IPS-NIHi7 (cell line): ENCODE measurements around the gene PGP.
A peak's percentile ranks its signal among the peaks of the same experiment; 100 is the strongest.

ENCODE experiments used
- DNase-seq: peaks from one replicate; pipeline ENCODE4 v3.0.0; 2012; ENCODE audit warnings: mixed read lengths; ENCODE audit errors: extremely low spot score

The PGP gene

GRCh38 chr16:2237102-2237482 is 22.5 kb upstream of the PGP start:
- DNase-seq: no peak

DNA sequence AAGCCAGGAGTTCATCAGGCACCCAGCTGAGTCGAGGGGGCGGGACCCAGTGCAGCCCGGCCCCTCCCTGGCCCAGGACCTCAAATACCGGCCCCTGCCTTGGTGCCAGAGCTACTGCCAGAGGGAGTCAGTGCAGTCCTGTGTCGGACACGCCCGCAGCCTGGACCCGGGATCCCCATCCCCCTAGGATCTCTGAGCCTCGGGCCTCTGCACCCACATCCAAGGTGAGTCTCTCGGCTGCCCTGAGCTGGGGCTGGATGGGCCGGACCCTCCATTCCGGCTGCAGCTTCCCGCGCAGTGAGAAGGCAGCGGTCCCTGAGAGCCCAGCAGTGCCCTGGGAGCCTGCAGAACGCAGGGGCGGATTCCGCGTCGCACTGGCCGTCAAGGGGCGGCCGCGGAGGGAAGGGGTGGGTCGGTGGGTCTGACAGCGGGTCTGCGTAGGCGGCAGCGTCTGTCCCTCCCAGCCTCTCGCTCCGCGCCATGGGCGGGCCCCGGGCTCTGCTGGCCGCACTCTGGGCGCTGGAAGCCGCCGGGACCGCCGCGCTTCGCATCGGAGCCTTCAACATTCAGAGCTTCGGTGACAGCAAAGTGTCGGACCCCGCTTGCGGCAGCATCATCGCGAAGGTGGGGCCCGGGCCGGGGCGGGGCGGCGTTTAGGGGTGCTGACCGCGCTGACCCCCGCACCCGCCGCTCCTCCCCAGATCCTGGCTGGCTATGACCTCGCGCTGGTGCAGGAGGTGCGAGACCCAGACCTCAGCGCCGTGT is 21.9 kb upstream of the PGP start, which contains the start of gene DNASE1L2:
Gene DNASE1L2, plus strand, starts transcription at position 108 of the 765 bp plus-strand sequence. Its CDS starts 373 bp downstream, at position 481.
- peak; percentile 78 for DNase-seq

DNA sequence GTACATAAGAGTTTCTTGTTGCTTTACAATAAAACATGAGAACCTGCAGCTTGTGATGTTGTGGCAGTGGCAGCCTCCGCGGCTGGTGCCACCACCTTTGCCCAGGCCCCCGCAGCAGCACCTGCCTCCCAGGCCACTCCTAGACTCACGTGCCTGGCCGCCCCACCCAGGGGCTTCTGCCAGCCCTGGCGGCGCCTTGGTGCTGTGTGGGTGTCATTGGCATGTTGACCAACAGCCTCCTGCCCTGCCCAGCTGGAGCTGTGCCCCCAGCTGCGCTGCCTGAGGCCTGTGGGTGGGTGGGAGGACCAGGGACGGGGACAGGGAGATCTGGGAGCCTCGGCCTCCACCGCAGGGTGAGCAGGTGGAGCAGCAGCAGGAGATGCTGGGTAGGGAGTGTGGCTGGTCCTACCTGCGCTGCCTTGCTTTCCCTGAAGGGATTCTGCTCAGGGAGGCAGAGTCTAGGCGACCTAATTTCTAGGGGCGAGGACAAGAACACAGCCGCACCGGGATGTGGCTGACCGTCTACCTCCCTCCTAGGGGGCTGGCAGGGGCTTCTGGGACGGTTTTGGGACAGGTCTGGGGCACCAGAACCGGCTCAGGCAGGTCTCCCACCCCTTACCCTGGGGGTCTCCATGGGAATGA is 21.2 kb upstream of the PGP start:
- no peak for DNase-seq

- no peak for DNase-seq
Measured at GRCh38 chr16:2235234-2235651, 20.6 kb upstream of the PGP start.

- no peak for DNase-seq
Measured at GRCh38 chr16:2234813-2235170, 20.2 kb upstream of the PGP start.

- DNase-seq: no peak
Measured at GRCh38 chr16:2233872-2234812, 19.5 kb upstream of the PGP start.

DNA sequence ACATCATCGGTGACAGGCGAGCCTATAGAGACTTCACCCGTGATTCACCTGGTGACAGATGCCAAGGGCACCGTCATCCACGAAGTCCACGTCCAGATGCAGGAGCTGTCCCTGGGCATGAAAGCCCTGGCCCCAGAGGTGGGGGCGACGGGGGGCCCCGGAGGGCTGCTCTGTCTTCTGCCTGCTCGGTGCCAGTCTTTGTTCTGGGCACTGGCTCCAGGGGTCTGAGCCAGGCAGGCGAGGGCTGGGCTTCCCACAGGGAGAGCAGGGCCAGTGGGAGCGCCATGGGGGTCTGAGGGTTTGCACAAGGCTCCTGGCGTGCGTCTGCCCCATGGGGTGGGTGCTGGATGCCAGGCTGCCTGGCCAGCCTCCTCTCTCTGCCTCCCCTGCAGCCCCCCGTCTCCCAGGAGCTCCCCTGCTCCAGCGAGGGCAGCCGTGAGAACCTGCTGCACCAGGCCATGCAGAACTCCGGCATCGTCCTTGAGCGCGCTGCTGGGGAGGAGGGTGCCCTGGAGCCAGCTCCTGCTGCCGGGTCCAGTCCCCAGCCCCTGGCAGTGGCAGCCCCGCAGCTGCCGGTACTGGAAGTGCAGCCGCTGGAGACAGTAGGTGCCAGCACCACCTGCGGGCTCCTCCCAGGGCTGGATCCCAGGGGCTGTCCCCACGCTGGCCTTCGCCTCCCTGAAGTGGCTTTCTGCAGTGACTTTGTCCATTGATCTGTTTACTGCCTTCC is 18.6 kb upstream of the PGP start:
- no peak for DNase-seq

GRCh38 chr16:2232094-2232990 is 17.7 kb upstream of the PGP start:
- no peak for DNase-seq

DNA sequence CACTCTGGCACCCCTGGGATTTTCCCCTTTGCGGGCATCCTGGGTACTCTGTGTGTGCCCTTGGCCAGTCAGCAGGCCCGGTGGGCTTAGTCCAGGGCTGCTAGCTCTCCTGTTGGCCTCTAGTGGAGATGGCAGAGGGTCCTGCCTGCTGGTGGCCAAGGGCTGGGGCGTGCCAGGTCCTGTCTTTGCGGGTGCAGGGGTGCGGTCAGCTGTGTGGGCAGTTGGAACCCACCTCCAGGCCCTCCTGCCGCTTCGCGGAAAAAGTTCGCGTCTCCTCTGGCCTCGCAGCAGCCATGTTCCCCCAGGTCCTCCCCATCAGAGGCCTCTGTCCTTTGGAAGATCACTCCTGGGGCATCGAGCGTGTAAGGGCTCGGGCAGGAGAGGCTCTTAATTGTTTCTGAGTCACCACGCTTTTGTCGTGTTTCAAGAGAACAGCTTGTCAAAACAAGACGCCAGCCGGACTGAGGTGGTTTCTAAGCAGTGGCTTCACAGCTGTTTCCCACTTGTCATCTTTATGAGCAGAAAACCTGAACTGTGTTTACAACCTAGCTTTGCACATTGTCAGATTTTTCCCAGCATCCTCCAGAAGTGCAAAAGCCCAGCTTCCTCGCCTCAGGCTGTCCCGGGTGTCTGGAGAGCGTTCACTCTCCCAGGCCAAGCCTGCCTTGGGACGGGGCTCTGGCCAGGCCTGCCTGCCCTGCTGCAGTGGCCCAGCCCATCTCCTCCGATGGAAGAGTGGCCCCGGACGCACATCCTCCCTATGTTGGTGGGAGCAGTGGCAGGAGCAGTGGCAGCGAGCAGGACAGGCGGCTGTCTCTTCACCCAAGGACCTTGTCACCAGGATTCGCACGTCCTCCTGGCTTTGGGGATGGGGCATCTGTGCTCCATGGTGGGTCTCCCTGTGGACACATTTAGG is 16.6 kb upstream of the PGP start:
- DNase-seq: no peak

DNA sequence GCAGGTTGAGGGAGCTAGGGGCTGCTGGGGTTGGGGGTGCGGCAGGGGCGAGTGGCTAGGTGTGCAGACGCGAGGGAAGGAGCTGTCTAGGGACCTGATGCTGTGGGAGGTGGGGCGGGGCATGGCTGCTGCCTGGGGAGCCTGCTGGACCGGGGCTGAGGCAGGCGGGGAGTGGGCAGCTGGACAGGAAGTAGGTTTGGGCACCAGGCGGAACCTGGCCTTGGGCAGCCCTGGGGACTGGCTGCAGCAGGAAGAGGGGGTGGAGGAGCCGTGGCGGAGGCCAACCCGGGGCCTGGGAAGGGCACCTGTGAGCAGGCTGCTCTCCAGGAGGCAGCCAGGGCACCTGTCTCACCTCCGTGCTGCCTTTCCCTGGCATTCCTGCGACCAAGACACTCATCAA is 15.7 kb upstream of the PGP start:
- DNase-seq: no peak

DNA sequence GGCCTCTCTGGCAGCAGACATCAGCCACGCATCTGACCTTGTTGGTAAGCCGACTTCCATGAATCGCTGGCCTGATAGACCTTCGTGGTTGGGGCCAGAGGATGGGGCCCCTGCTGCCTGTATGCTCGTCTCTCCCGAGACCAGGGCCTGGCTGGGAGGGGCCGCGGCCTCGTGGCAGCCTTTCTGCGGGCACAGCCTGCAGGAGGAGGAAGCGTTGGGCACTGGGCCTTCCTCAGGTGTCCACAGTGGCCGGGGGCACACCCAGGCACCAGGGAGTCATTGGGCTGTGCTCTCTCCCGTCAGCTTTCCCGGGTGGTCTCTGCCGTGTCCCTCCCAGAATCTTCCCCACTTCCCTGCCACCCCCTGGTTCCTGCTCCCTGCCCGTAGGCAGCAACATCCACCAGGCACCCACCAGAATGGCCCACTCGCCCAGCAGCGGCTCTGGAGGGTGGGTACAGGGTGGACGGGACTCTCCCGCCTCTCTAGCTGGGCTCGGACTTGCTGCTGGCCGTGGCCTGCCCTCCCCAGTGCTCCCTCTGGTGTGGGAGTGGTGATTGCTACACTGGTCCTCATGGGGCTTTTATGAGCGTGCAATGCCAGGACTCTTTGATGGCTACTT is 15.1 kb upstream of the PGP start:
- no peak for DNase-seq

DNA sequence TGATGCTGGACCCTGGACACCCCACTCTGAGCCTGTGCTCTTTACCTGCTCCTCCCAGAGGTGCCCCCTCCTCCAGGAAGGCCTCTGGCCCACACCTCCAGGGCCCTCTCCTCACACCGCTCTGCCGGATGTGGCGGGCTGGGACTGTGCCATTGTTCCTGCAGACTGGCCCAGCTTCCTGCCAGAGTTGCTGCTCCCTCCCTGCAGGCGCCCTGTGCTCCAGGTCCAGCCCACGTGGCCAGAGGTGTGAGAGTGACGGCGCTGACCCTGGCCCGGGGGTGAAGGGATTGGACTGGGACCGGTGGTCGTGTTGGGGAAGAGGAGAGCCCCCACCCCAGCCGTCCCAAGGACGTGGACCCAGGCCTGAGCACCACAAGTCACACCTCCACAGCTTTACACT is 14.5 kb upstream of the PGP start:
- no peak for DNase-seq

- no peak for DNase-seq
Measured at GRCh38 chr16:2228161-2228824, 13.7 kb upstream of the PGP start.

- DNase-seq: no peak
Measured at GRCh38 chr16:2226918-2227317, 12.3 kb upstream of the PGP start.

DNA sequence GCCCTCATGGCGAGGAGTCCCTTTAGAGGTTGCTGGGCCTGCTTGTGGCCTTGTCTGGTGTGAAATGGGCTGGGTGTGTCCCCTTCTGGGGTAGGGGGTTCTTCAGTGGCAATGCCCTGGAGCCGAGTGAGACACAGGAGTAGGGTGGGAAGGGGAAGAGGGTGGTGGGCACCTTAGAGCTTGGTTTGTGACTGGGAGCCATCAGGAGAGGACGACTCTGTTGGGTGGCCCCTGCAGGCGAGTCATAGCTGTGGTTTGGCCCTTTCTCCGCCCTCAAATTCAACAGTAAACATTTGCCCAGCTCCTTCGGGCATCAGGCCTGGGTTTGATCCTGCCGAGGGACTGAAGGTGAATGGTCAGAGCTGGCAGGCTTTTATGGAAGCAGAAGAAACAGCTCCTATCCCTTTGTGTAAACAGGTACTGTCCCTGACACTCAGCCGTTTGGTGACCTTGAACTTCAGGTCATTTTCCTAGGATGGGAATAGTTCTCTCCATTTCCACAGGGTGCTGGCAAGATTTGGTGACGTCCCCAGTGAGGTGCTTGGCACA is 11.7 kb upstream of the PGP start:
- DNase-seq: no peak

- DNase-seq: peak; percentile 57
Measured at GRCh38 chr16:2223942-2224486, 9.4 kb upstream of the PGP start.

GRCh38 chr16:2223221-2223941 is 8.7 kb upstream of the PGP start, which contains the start of gene E4F1:
E4F1 (plus strand) TSS chr16:2223591; CDS start chr16:2223614, 23 bp downstream.
- peak; percentile 99 for DNase-seq
